HEK293 (cell line): ENCODE measurements around the gene PCDHGA9.

Experiments
- CTCF ChIA-PET: fragments of 350-600 bp; formaldehyde crosslinking; extraction: SDS; loops from one replicate; lab custom pipeline; 2021; ENCODE audit warnings: antibody characterized with exemption; lab: Yijun Ruan, JAX
- POLR2A ChIA-PET: fragments of 300-600 bp; formaldehyde crosslinking; extraction: SDS; loops from one replicate; lab custom pipeline; 2020; ENCODE audit warnings: antibody characterized with exemption, inconsistent platforms; lab: Yijun Ruan, JAX
- H3K27ac ChIP-seq: fragments of 200-500 bp; sonication (Bioruptor generic); 2 replicates; pipeline ENCODE4 v1.5.1; 2014; ENCODE audit warnings: low read depth, low read length, control low read depth, inconsistent platforms; ENCODE audit errors: extremely low read depth
- H3K36me3 ChIP-seq, 2 experiments: fragments of 200-500 bp in 1 of 2; sonication (Bioruptor generic) in 1 of 2; 1 replicate in 1 of 2; 2 replicates in 1 of 2; pipeline ENCODE4 v1.5.1; 2014 to 2017; ENCODE audit warnings: inconsistent platforms in 2 of 2, low read length in 2 of 2; ENCODE audit not compliant: control insufficient read depth in 2 of 2, insufficient read depth in 1 of 2
- H3K4me1 ChIP-seq: fragments of 200-500 bp; sonication (Bioruptor generic); 2 replicates; pipeline ENCODE4 v1.5.1; 2014; ENCODE audit warnings: mild to moderate bottlenecking, low read length, inconsistent platforms; ENCODE audit not compliant: control insufficient read depth, insufficient read depth
- H3K4me3 ChIP-seq: 2 replicates; pipeline ENCODE4 v1.5.1; 2011; ENCODE audit warnings: low read depth, mild to moderate bottlenecking, control low read depth, low read length, moderate library complexity
- H3K9me3 ChIP-seq: fragments of 200-500 bp; sonication (Bioruptor generic); 2 replicates; pipeline ENCODE4 v1.5.1; 2014; ENCODE audit warnings: low read depth, low read length, inconsistent platforms; ENCODE audit not compliant: control insufficient read depth, insufficient read depth
- MZF1 ChIP-seq: fragments of 450-650 bp; formaldehyde crosslinking; IDR thresholded peaks from 2 replicates; pipeline ENCODE4 v1.5.1; 2017; ENCODE audit warnings: missing biosample characterization, missing genetic modification characterization, borderline replicate concordance
- OSR2 ChIP-seq: fragments of 450-650 bp; formaldehyde crosslinking; IDR thresholded peaks from 2 replicates; pipeline ENCODE4 v1.5.1; 2016; ENCODE audit warnings: missing biosample characterization, missing genetic modification characterization
- OVOL3 ChIP-seq: fragments of 450-650 bp; formaldehyde crosslinking; IDR thresholded peaks from 2 replicates; pipeline ENCODE4 v1.5.1; 2016; ENCODE audit warnings: missing biosample characterization, missing genetic modification characterization
- RBAK ChIP-seq: fragments of 450-650 bp; formaldehyde crosslinking; IDR thresholded peaks from 2 replicates; pipeline ENCODE4 v1.5.1; 2016; ENCODE audit warnings: missing biosample characterization, missing genetic modification characterization
- ZFP41 ChIP-seq: fragments of 450-650 bp; formaldehyde crosslinking; IDR thresholded peaks from 2 replicates; pipeline ENCODE4 v1.5.1; 2016; ENCODE audit warnings: missing biosample characterization, missing genetic modification characterization, borderline replicate concordance
- ZNF138 ChIP-seq: fragments of 450-650 bp; formaldehyde crosslinking; IDR thresholded peaks from 2 replicates; pipeline ENCODE4 v1.5.1; 2016; ENCODE audit warnings: missing biosample characterization, missing genetic modification characterization, borderline replicate concordance
- ZNF239 ChIP-seq: fragments of 450-650 bp; formaldehyde crosslinking; IDR thresholded peaks from 2 replicates; pipeline ENCODE4 v1.5.1; 2016; ENCODE audit warnings: missing biosample characterization, missing genetic modification characterization
- ZNF24 ChIP-seq: fragments of 450-650 bp; formaldehyde crosslinking; IDR thresholded peaks from 2 replicates; pipeline ENCODE4 v1.5.1; 2016; ENCODE audit warnings: missing biosample characterization, missing genetic modification characterization
- ZNF248 ChIP-seq: fragments of 450-650 bp; formaldehyde crosslinking; IDR thresholded peaks from 2 replicates; pipeline ENCODE4 v1.5.1; 2017; ENCODE audit warnings: missing biosample characterization, missing genetic modification characterization
- ZNF37A ChIP-seq: fragments of 450-650 bp; IDR thresholded peaks from 2 replicates; pipeline ENCODE4 v1.5.1; 2018; ENCODE audit warnings: missing biosample characterization, missing genetic modification characterization
- ZNF394 ChIP-seq: fragments of 450-650 bp; formaldehyde crosslinking; IDR thresholded peaks from 2 replicates; pipeline ENCODE4 v1.5.1; 2016; ENCODE audit warnings: missing biosample characterization, missing genetic modification characterization, mild to moderate bottlenecking, moderate library complexity, borderline replicate concordance
- ZNF513 ChIP-seq: fragments of 450-650 bp; IDR thresholded peaks from 2 replicates; pipeline ENCODE4 v1.5.1; 2018; ENCODE audit warnings: missing biosample characterization, missing genetic modification characterization
- ZNF530 ChIP-seq: fragments of 450-650 bp; formaldehyde crosslinking; IDR thresholded peaks from 2 replicates; pipeline ENCODE4 v1.5.1; 2016; ENCODE audit warnings: low read depth, missing biosample characterization, missing genetic modification characterization
- ZNF624 ChIP-seq: fragments of 450-650 bp; formaldehyde crosslinking; IDR thresholded peaks from 2 replicates; pipeline ENCODE4 v1.5.1; 2017; ENCODE audit warnings: missing biosample characterization, missing genetic modification characterization
- ZNF670 ChIP-seq: fragments of 450-650 bp; formaldehyde crosslinking; IDR thresholded peaks from 2 replicates; pipeline ENCODE4 v1.5.1; 2016; ENCODE audit warnings: missing biosample characterization, missing genetic modification characterization, low read depth
- ZSCAN30 ChIP-seq: fragments of 450-650 bp; IDR thresholded peaks from 2 replicates; pipeline ENCODE4 v1.5.1; 2018; ENCODE audit warnings: missing biosample characterization, mild to moderate bottlenecking, missing genetic modification characterization, moderate library complexity

The PCDHGA9 gene

GRCh38 chr5:141439411-141440141 lies 37.0 kb downstream of the PCDHGA9 start:
- CTCF ChIA-PET, result interaction anchor here (0.5 to 1.7 kb wide), 5 partner anchors 82 to 118 kb away, joined by 3 to 6 read pairs (median 3); partner anchors contain the start of gene PCDHGB1
- Histone ChIP-seq H3K4me3 (no peak overlapping the region), H3K9me3 (no peaks in the 10 kb centered on the region), H3K27ac (no peak overlapping the region), H3K36me3 (no peaks in the 10 kb centered on the region), H3K4me1 (no peaks in the 10 kb centered on the region)
- TF ChIP-seq ZNF670 (tag by site-specific recombination) (no peak), ZNF248 (no peak), ZNF394 (tag by site-specific recombination) (no peak), OSR2 (no peak), OVOL3 (no peak)
- POLR2A ChIA-PET, result no interaction called here

GRCh38 chr5:141440341-141440740 lies 37.8 kb downstream of the PCDHGA9 start:
- Histone ChIP-seq H3K27ac (no peak overlapping the region), H3K9me3 (no peaks in the 10 kb centered on the region), H3K4me3 (no peak overlapping the region), H3K4me1 (no peaks in the 10 kb centered on the region), H3K36me3 (no peaks in the 10 kb centered on the region)
- POLR2A ChIA-PET, result no interaction called here
- CTCF ChIA-PET, result interaction anchor here (0.5 to 1.7 kb wide), 3 partner anchors 84 to 117 kb away, joined by 3 to 6 read pairs (median 3); partner anchors contain the start of gene PCDHGB1
- TF ChIP-seq ZNF24 (no peak), ZSCAN30 (tag by site-specific recombination) (no peak), ZNF37A (tag by site-specific recombination) (no peak)

- Histone ChIP-seq H3K4me1 (no peaks in the 10 kb centered on the region), H3K36me3 (no peaks in the 10 kb centered on the region), H3K9me3 (no peaks in the 10 kb centered on the region), H3K4me3 (no peak overlapping the region), H3K27ac (no peak overlapping the region)
- TF ChIP-seq MZF1 (tag by site-specific recombination) (no peak), ZNF624 (tag by site-specific recombination) (no peak), ZNF513 (tag by site-specific recombination) (no peak), RBAK (tag by site-specific recombination) (no peak), ZNF530 (no peak), ZNF37A (tag by site-specific recombination) (no peak), ZFP41 (tag by site-specific recombination) (no peak), ZNF138 (no peak), ZNF239 (no peak)
- ChIA-PET POLR2A (no interaction called here), CTCF (interaction anchor here (0.6 kb wide), 1 partner anchor 34 kb away, joined by 3 read pairs; the partner anchor contains the start of gene PCDHGC3)
Measured at GRCh38 chr5:141441571-141442170, 39.1 kb downstream of the PCDHGA9 start.
